ENCODE results near the gene CIAO2B. TPM values are rescaled to one million over a fixed set of nuclear protein-coding genes. Genes with fewer than 3 reads are reported as not detected.
"Not testable (repeated sequence)": the region's sequence is repeated elsewhere in the genome, so short reads cannot be mapped to it uniquely, and the experiment has no call there.

Gene CIAO2B
- polyA plus RNA-seq, 3 donors: 121 to 140 (median 132) TPM

DNA sequence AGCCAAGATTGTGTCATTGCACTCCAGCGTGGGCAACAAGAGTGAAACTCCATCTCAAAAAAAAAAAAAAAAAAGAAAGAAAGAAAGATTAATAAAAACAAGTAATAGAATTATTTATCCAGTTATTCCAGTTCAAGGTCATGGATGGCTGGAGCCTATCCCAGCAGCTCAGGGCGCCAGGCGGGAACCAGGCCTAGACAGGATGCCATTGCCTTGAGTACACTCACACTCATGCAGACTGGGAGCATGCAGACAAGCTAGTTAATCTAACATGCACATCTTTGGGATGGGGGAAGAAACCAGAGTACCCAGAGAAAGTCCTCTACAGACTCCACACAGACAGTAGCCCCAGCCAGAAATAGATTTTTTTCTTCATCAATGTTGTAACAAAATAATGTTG is 36.0 kb downstream of the CIAO2B start:
- Histone ChIP-seq H3K4me3 (replicated peaks in 1 of 3; ENCODE audit: low read depth in 2 of 3, low read length in 3 of 3) (no peak overlapping the region), H3K27me3 (ENCODE audit: control insufficient read depth in 2 of 2, insufficient read depth in 2 of 2, low read length in 2 of 2) (no peaks in the 10 kb centered on the region), H3K27ac (ENCODE audit: low read depth in 1 of 2, low read length in 2 of 2) (no peak overlapping the region), H3K4me2 (replicated peaks; ENCODE audit: extremely low read depth, low read length, poor library complexity, severe bottlenecking) (no peak overlapping the region), H3K4me1 (ENCODE audit: control insufficient read depth in 1 of 2, insufficient read depth in 2 of 2, low read length in 2 of 2) (no peaks in the 10 kb centered on the region), H4K20me1 (ENCODE audit: insufficient read depth, low read length) (no peaks in the 10 kb centered on the region), H3K36me3 (replicated peaks in 1 of 2; ENCODE audit: control insufficient read depth in 1 of 2, insufficient read depth in 2 of 2, low read length in 2 of 2) (no peaks in the 10 kb centered on the region), H3K9ac (ENCODE audit: insufficient read depth, low read length, poor library complexity, severe bottlenecking) (no peak overlapping the region), H3K9me3 (replicated peaks in 1 of 2; ENCODE audit: control insufficient read depth in 1 of 2, insufficient read depth in 1 of 2, low read length in 2 of 2) (no peaks in the 10 kb centered on the region), H2AFZ (ENCODE audit: insufficient read depth, low read depth, low read length, poor library complexity, severe bottlenecking) (no peak overlapping the region), H3K79me2 (ENCODE audit: insufficient read depth, low read length) (no peaks in the 10 kb centered on the region)
- H3K9me3 Mint-ChIP-seq: no peaks in the 10 kb centered on the region
- no peak overlapping the region for H3K27ac Mint-ChIP-seq
- H3K27me3 Mint-ChIP-seq (ENCODE audit: low read depth in 3 of 3): peaks cover 4 to 9% (median 8%) of the 10 kb centered on the region in 3 donors
- no peak for DNase-seq
- H3K4me3 Mint-ChIP-seq: no peak overlapping the region
- TF ChIP-seq, protein P1, sequence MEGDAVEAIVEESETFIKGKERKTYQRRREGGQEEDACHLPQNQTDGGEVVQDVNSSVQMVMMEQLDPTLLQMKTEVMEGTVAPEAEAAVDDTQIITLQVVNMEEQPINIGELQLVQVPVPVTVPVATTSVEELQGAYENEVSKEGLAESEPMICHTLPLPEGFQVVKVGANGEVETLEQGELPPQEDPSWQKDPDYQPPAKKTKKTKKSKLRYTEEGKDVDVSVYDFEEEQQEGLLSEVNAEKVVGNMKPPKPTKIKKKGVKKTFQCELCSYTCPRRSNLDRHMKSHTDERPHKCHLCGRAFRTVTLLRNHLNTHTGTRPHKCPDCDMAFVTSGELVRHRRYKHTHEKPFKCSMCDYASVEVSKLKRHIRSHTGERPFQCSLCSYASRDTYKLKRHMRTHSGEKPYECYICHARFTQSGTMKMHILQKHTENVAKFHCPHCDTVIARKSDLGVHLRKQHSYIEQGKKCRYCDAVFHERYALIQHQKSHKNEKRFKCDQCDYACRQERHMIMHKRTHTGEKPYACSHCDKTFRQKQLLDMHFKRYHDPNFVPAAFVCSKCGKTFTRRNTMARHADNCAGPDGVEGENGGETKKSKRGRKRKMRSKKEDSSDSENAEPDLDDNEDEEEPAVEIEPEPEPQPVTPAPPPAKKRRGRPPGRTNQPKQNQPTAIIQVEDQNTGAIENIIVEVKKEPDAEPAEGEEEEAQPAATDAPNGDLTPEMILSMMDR (IDR thresholded peaks at IDR 0.05): no peak
- WGBS (ENCODE audit: insufficient coverage): no CpG with 5 or more reads among the region's 3 CpGs
- intact Hi-C loops (cut with micrococcal nuclease): loop anchor here in 1 of 2 donors (5.0 kb wide), 1 partner anchor 34 kb away; the partner anchor contains the start of gene CIAO2B
- H3K36me3 Mint-ChIP-seq: no peaks in the 10 kb centered on the region
- H3K4me1 Mint-ChIP-seq: peaks cover 4% of the 10 kb centered on the region

DNA sequence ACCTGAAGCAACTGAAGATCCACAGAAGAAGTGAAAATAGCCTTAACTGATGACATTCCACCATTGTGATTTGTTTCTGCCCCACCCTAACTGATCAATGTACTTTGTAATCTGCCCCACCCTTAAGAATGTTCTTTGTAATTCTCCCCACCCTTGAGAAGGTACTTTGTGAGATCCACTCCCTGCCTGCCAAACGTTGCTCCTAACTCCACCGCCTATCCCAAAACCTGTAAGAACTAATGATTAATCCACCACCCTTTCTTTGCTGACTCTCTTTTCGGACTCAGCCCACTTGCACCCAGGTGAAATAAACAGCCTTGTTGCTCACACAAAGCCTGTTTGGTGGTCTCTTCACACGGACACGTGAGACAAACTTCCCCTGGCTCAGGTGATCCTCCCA is 37.5 kb downstream of the CIAO2B start:
- WGBS (ENCODE audit: insufficient coverage): 90% methylated on average over 2 of the region's 5 CpGs
- not testable (repeated sequence) for H3K4me3 ChIP-seq (replicated peaks in 1 of 3; ENCODE audit: low read depth in 2 of 3, low read length in 3 of 3); H3K4me1 ChIP-seq (ENCODE audit: control insufficient read depth in 1 of 2, insufficient read depth in 2 of 2, low read length in 2 of 2); H3K4me3 Mint-ChIP-seq; H3K27me3 ChIP-seq (ENCODE audit: control insufficient read depth in 2 of 2, insufficient read depth in 2 of 2, low read length in 2 of 2); H3K9me3 ChIP-seq (replicated peaks in 1 of 2; ENCODE audit: control insufficient read depth in 1 of 2, insufficient read depth in 1 of 2, low read length in 2 of 2); H3K4me1 Mint-ChIP-seq; H4K20me1 ChIP-seq (ENCODE audit: insufficient read depth, low read length); H3K27ac ChIP-seq (ENCODE audit: low read depth in 1 of 2, low read length in 2 of 2); H2AFZ ChIP-seq (ENCODE audit: insufficient read depth, low read depth, low read length, poor library complexity, severe bottlenecking); H3K27me3 Mint-ChIP-seq (ENCODE audit: low read depth in 3 of 3); H3K79me2 ChIP-seq (ENCODE audit: insufficient read depth, low read length); H3K36me3 Mint-ChIP-seq; H3K9me3 Mint-ChIP-seq; H3K36me3 ChIP-seq (replicated peaks in 1 of 2; ENCODE audit: control insufficient read depth in 1 of 2, insufficient read depth in 2 of 2, low read length in 2 of 2); H3K27ac Mint-ChIP-seq; H3K4me2 ChIP-seq (replicated peaks; ENCODE audit: extremely low read depth, low read length, poor library complexity, severe bottlenecking); DNase-seq; H3K9ac ChIP-seq (ENCODE audit: insufficient read depth, low read length, poor library complexity, severe bottlenecking)
- intact Hi-C loops (cut with micrococcal nuclease): loop anchor here in 1 of 2 donors (5.0 kb wide), 1 partner anchor 36 kb away; the partner anchor contains the start of gene CIAO2B
